NT2/D1 (cell line): Measurements from ENCODE around the gene HABP2.

Experiments
- DNase-seq: peaks from one replicate; pipeline ENCODE4 v3.0.0-alpha.2; 2011; ENCODE audit warnings: low read depth, low spot score
- H3K27me3 ChIP-seq: 2 replicates; pipeline ENCODE4 v1.6.0; 2011; ENCODE audit warnings: mild to moderate bottlenecking; ENCODE audit not compliant: insufficient read length, insufficient read depth
- H3K36me3 ChIP-seq: 2 replicates; pipeline ENCODE4 v1.6.1; 2011; ENCODE audit warnings: mild to moderate bottlenecking, low read length, mixed read lengths; ENCODE audit not compliant: insufficient read depth, insufficient read length
- H3K4me1 ChIP-seq: 2 replicates; pipeline ENCODE4 v1.5.1; 2011; ENCODE audit not compliant: insufficient read depth, insufficient read length
- H3K4me3 ChIP-seq: 2 replicates; pipeline ENCODE4 v1.5.1; 2011; ENCODE audit warnings: low read depth; ENCODE audit not compliant: insufficient read length
- H3K9ac ChIP-seq: 2 replicates; pipeline ENCODE4 v1.6.0; 2011; ENCODE audit warnings: low read depth; ENCODE audit not compliant: insufficient read length
- H3K9me3 ChIP-seq: 2 replicates; pipeline ENCODE4 v1.5.1; 2011; ENCODE audit warnings: mild to moderate bottlenecking, low read length; ENCODE audit not compliant: insufficient read depth
- SUZ12 ChIP-seq: IDR thresholded peaks from 2 replicates; pipeline ENCODE4 v1.6.1; 2011; ENCODE audit not compliant: insufficient read length, insufficient read depth; ENCODE audit errors: extremely low read depth
- YY1 ChIP-seq: IDR thresholded peaks from 2 replicates; pipeline ENCODE4 v1.6.1; 2011; ENCODE audit not compliant: insufficient read length, insufficient read depth
- ZNF274 ChIP-seq: IDR thresholded peaks from 2 replicates; pipeline ENCODE4 v1.6.1; 2011; ENCODE audit warnings: mild to moderate bottlenecking, low read depth, low read length

HABP2 gene

DNA sequence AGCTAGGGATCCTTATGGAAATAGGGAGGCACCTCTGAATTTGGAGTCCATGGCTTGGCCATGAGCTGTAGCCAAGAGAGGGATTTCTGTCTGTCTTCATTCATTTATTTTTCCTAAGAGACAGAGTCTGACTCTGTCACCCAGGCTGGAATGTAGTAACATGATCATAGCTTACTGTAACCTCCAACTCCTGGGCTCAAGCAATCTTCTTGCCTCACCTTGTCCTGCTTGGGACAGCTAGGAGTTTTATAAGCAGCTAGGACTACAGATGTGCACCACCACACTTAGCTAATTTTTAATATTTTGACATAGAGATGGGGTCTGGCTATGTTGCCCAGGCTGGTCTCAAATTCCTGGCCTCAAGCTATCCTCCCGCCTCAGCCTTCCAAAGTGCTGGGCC lies 8.5 kb upstream of the HABP2 start:
- Histone ChIP-seq H3K4me1 (peaks cover 1% of the 10 kb centered on the region), H3K4me3 (no peak overlapping the region), H3K36me3 (no peaks in the 10 kb centered on the region), H3K9me3 (no peaks in the 10 kb centered on the region), H3K9ac (no peak overlapping the region), H3K27me3 (no peaks in the 10 kb centered on the region)
- TF ChIP-seq SUZ12: no peak
- no peak for TF ChIP-seq YY1
- no peak for TF ChIP-seq ZNF274
- no peak for DNase-seq

DNA sequence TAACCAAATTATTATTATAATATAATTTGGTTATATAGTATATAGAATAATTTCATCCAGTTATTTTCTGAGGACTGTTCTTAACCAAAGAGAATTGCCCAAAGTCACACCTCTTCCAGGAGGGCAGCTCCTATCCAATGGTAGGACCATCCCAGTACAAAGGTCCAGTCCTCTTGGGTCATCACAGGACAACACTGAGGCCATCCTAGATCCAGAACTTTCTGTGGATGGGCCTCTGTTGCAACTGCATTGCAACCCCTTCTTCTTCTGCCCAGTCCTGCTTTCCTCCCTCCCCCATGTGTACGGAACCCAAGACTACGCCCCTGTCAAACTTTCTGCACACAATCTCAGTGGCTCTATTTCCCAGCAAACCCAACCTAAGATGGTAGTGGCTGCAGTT lies 5.4 kb upstream of the HABP2 start:
- TF ChIP-seq ZNF274: no peak
- TF ChIP-seq SUZ12: no peak
- TF ChIP-seq YY1: no peak
- no peak for DNase-seq
- H3K4me3 ChIP-seq: no peak overlapping the region
- H3K4me1 ChIP-seq: no peaks in the 10 kb centered on the region
- H3K9me3 ChIP-seq: no peaks in the 10 kb centered on the region
- no peak overlapping the region for H3K9ac ChIP-seq
- H3K27me3 ChIP-seq: no peaks in the 10 kb centered on the region
- H3K36me3 ChIP-seq: no peaks in the 10 kb centered on the region

- TF ChIP-seq SUZ12 (no peak), ZNF274 (no peak), YY1 (no peak)
- H3K36me3 ChIP-seq: no peaks in the 10 kb centered on the region
- no peak overlapping the region for H3K9ac ChIP-seq
- H3K9me3 ChIP-seq: no peaks in the 10 kb centered on the region
- H3K27me3 ChIP-seq: no peaks in the 10 kb centered on the region
- no peak for DNase-seq
- no peak overlapping the region for H3K4me3 ChIP-seq
- H3K4me1 ChIP-seq: peaks cover 3% of the 10 kb centered on the region
Measured at GRCh38 chr10:113549856-113550255, 3.0 kb upstream of the HABP2 start.

- Histone ChIP-seq H3K4me1 (peaks cover 6% of the 10 kb centered on the region), H3K9ac (no peak overlapping the region), H3K27me3 (no peaks in the 10 kb centered on the region), H3K4me3 (no peak overlapping the region), H3K36me3 (no peaks in the 10 kb centered on the region), H3K9me3 (no peaks in the 10 kb centered on the region)
- no peak for DNase-seq
- TF ChIP-seq SUZ12 (no peak), YY1 (no peak), ZNF274 (no peak)
Measured at GRCh38 chr10:113550365-113550764, 2.5 kb upstream of the HABP2 start.

DNA sequence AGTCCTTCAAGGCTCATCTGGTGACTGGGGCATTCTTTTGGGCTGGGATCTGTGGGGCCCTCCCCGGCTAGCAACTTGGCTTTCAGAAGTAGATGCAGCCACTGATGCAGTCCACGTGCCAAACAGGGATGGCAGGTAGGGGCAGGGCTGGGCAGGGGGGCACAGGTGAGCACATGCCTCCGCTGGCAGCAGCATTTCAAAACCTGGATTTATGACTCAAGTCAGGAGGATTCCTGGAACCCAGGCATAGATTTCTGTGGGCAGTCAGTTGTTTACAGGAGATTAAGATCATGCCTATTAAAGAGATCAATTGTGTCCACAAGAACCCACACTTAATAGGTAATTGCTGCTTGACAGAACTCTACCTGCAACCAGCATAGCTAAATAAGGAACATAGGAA lies 839 bp upstream of the HABP2 start:
- no peak for DNase-seq
- H3K9ac ChIP-seq: no peak overlapping the region
- H3K27me3 ChIP-seq: peaks cover 3% of the 10 kb centered on the region
- H3K36me3 ChIP-seq: no peaks in the 10 kb centered on the region
- H3K4me3 ChIP-seq: no peak overlapping the region
- H3K4me1 ChIP-seq: peaks cover 9% of the 10 kb centered on the region
- TF ChIP-seq YY1 (no peak), SUZ12 (no peak), ZNF274 (no peak)
- no peaks in the 10 kb centered on the region for H3K9me3 ChIP-seq

DNA sequence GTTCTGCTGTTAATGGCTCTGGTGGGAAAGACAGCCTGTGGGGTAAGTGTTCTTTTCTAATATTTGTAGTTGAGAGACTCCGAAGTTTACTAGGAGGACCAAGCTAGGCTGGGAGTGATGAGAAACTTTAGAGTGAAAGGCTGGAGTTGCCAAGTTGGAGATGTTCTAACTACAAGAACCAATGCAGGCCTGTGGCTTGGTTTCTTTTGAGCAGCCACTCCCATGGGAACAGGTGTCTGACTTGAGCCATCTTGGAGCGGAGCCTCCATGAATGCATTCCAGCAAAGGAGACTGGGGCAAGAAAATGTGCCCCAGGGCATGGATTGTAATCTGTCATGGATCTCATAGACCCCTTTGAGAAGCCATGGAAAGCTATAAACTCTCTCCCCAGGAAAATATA lies 296 bp downstream of the HABP2 start:
- Histone ChIP-seq H3K9ac (no peak overlapping the region), H3K4me3 (no peak overlapping the region), H3K27me3 (peaks cover 4% of the 10 kb centered on the region), H3K4me1 (peaks cover 10% of the 10 kb centered on the region), H3K36me3 (no peaks in the 10 kb centered on the region), H3K9me3 (no peaks in the 10 kb centered on the region)
- no peak for TF ChIP-seq SUZ12
- no peak for TF ChIP-seq ZNF274
- no peak for TF ChIP-seq YY1
- no peak for DNase-seq

- no peak for DNase-seq
- no peak for TF ChIP-seq SUZ12
- no peak for TF ChIP-seq YY1
- no peak for TF ChIP-seq ZNF274
- no peak overlapping the region for H3K9ac ChIP-seq
- H3K27me3 ChIP-seq: peaks cover 4% of the 10 kb centered on the region
- H3K9me3 ChIP-seq: no peaks in the 10 kb centered on the region
- H3K36me3 ChIP-seq: no peaks in the 10 kb centered on the region
- no peak overlapping the region for H3K4me3 ChIP-seq
- H3K4me1 ChIP-seq: peaks cover 10% of the 10 kb centered on the region
Measured at GRCh38 chr10:113554214-113554613, 1.4 kb downstream of the HABP2 start.
